NOMO-1 treated with dmso at 0.1 percent for 144 hours (cell line): ENCODE measurements around the gene LRRC40.
"Not testable (repeated sequence)": the region's sequence is repeated elsewhere in the genome, so short reads cannot be mapped to it uniquely, and the experiment has no call there.

Experiments
- DNase-seq: peaks from one replicate; lab custom pipeline; 2025; ENCODE audit not compliant: unreplicated experiment; lab: John Stamatoyannopoulos, UW

The LRRC40 gene

DNA sequence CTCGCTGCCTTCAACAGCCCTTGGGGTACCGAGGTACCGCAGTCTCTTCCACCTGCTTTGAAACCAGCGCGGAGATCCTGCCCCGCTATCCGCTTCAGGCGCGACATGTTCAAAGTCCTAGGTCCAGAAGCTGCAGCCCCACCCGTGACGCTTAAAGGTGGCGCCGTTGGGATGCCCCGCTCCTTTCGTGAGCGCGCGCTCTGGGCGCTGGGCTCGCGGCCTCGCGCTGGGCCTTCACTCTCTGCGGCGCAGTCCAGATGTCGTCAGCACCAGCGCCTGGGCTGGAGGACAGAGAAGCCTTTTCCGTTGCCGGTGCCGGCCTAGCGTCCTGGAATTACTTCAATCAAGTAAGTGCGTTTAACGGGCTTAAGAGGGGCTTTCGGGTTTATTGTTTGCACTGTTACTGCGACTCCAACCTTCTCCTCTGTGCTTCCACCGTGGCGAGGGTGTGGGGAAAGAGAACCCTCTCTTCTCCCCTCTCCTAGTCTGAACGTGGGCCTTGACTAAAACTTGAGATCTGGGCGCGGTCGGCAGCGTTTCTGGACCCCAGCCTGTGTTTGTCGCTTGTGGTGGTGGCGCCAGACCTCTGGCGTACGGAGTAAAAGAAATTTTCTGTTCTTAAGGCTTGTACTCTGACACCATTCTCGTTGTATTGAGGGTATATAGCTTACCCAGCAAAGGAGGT is at the start of gene LRRC40:
TSS of gene LRRC40 (minus strand) at position 146 of the 685 bp plus-strand sequence. CDS start at position 107, 39 bp downstream.
- peak; percentile 88 for DNase-seq

DNA sequence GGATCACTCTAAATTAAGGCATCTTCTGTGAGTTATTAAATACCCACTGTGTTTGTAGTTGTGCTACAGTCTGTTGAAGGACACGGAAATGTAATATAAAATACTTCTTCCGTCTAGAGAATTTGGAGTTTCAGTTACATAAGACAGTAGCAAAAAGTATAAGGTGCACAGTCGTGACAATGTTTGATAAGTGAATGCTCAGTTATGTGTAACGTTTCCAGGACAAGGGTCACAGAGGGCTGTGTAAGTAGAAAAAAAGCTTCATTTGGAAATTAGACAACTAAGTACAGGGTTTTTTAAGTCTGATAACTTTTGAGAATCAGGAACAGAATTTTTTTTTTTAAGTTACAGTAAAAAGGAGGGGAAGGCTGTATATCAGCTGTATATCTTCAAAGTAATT is 43.4 kb upstream of the LRRC40 start:
- DNase-seq: no peak

DNA sequence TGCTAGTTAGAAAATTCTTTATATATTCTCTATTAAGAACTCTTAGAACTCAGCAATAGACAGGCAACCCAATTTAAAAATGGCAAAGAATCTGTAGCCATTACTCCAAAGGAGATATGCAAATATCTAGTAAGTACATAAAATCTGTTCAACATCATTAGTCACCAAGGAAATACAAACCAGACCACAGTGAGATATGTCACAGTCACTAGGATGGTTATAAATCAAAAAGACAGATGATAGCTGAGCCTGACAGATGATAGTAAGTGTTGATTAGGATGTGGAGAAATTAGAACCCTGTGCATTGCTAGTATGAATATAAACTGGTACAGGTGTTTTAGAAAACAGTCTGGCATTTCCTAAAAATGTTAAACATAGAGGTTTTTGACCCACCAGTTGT is 42.4 kb upstream of the LRRC40 start:
- no peak for DNase-seq

- no peak for DNase-seq
Observed at GRCh38 chr1:70247122-70247521, 41.7 kb upstream of the LRRC40 start.

DNA sequence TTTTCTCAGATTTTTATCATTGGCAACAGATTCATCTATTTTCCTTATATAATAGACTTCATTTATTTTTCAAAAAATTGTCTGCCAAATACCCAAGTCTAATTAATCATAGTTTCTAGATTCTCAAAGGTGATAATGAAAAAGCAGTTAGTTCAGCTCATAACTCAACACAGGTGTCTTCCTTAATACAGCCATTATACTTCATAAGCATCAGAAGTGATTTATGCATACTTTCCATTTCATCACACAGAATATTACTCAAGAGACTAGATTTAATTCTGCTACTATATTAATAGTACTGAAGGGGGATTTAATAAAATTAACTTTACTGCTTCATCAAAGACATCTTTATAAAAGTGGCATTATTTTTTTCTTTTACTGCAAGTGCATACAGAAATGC is 34.6 kb upstream of the LRRC40 start:
- no peak for DNase-seq

- DNase-seq: no peak
Observed at GRCh38 chr1:70234733-70235132, 29.4 kb upstream of the LRRC40 start.

DNA sequence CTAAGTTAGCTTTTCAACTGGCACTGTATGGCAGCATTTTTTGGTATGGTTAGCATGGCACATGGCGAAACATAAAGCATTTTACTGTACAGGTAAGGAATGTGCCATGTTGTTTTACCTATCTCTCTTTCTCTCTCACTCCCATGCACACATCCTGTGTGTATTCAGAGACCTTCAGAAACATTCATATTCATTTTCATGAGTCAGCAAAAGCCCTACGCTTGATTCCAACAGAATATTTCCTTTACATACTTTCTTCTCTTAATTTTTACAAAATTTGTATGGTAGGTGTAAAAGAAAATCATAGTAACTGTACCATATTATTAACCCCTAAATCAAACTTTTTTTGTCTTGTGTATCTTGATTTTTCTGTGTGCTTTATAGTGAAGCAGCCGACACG is 26.1 kb upstream of the LRRC40 start:
- DNase-seq: no peak

- DNase-seq: no peak
Observed at GRCh38 chr1:70228670-70229069, 23.3 kb upstream of the LRRC40 start.

DNA sequence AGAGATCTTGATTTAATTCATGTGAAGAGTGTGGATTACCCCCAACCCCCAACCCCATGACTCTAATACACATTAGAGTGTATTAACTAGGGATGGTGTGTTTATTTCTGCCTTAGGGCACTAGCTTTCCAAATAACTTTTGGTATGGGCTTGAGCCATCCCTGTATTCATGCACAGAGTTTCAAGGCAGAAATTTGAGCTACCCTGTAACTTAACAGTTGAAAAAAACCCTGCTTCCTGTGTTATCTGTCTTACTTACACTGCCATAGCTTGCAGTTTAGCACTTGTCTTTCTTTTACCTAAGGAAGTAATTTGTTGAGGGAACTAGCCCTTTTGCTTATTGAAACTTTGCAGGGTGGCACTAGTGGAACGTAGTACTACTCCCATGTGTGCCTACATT is 22.1 kb upstream of the LRRC40 start:
- no peak for DNase-seq

GRCh38 chr1:70224954-70225353 is 19.6 kb upstream of the LRRC40 start:
- no peak for DNase-seq

DNA sequence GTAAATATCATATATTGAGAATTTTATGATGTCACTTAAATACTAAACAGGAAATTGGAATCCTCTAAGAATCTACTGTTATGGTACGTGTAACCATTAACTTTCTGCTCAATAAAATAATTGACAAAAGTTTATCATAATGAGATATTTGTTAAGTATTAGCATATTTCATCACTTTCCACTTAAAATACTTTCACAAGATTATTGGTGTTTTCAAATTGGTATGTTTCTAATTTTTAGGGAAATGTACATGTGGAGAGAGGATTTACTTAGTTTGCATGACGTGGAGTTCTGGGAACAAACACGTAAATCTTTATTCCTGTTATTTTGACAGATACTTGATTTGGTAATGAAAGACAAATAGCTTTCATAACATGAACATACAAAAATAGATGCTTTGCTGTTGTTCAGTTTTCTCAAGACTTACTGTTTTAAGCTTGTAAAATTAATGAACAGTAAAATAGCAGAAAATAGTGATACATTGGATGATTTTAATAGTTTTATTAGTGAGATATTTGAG is 17.4 kb upstream of the LRRC40 start:
- no peak for DNase-seq

GRCh38 chr1:70221238-70222121 is 16.1 kb upstream of the LRRC40 start, which contains the start of gene SRSF11:
Gene SRSF11 (plus strand): TSS chr1:70221380. CDS start chr1:70221637, 257 bp downstream.
- peak; percentile 91 for DNase-seq

GRCh38 chr1:70220517-70221237 is 15.3 kb upstream of the LRRC40 start:
- no peak for DNase-seq

- DNase-seq: no peak
Observed at GRCh38 chr1:70220015-70220414, 14.6 kb upstream of the LRRC40 start.

- DNase-seq: no peak
Observed at GRCh38 chr1:70211541-70211940, 6.2 kb upstream of the LRRC40 start.

- no peak for DNase-seq
Observed at GRCh38 chr1:70210820-70211219, 5.4 kb upstream of the LRRC40 start.

- no peak for DNase-seq
Observed at GRCh38 chr1:70208292-70208691, 2.9 kb upstream of the LRRC40 start.

DNA sequence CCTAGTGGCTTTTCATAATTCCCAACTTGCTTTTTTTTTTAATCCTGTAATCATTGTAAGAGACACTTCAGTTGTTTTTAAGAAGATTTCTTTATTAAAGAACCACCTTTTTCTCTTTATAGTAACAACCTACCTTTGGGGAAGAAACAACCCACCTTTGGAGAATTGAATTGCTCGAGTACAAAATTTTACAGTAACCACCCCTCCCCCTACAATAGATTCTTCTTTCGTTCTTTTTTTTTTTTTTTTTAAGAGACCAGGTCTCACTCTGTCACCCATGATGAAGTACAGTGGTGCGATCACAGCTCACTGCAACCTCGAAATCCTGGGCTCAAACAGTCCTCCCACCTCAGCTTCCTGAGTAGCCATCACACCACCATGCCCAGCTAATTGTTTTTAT is 2.1 kb upstream of the LRRC40 start:
- no peak for DNase-seq

DNA sequence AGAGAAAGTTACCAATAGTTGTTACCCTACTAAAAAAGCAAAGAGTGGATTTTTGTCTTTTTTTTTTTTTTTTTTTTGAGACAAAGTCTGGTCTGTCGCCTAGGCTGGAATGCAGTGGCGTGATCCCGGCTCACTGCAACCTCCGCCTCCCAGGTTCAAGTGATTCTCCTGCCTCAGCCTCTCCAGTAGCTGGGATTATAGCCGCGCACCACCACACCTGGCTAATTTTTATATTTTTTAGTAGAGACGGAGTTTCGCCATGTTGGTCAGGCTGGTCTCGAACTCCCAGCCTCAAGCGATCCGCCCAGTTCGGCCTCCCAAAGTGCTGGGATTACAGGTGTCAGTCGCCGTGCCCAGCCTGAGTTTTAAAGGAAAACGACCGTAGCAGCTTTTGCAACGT is 1.5 kb upstream of the LRRC40 start:
- not testable (repeated sequence) for DNase-seq

DNA sequence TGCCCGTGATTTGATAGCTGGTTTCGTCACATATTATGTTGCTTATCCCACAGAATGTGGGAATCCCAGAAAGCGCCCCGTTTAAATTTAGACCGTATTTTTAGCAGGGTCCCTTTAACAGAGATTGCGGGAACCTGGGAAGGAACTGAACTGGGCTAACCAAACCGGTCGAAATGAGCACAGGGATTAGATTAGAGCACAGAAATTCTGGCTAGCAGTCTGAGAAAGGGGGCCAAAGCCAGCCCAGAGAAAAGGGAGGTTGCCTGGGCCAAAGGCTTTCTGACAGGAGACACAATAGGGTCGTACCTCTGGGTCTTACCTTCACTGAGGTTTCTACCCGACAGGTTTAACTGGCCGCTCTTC is 327 bp downstream of the LRRC40 start:
- no peak for DNase-seq

DNA sequence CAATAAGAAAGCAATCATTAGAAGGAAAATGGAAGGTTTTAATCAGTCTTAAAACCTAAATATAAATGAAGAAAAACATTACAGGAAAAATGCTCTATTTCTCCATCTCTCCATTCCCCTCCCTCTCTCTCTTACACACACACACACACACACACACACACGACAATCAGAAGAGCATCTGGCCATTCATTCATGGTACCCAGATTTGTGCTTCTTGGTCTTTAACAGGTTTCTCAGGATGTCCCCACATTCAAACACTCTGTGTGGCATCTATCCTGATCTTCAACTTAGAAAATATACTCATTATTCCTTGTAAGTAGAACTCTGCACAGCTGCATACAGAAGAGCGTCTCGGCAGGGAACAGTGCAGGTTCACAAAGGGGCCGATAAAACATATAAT is 779 bp downstream of the LRRC40 start:
- DNase-seq: no peak
